HEK293 (cell line): ENCODE data around the gene WDR48.

Source experiments
- CTCF ChIA-PET: fragments of 350-600 bp; formaldehyde crosslinking; extraction: SDS; loops from one replicate; lab custom pipeline; 2021; ENCODE audit warnings: antibody characterized with exemption; lab: Yijun Ruan, JAX
- POLR2A ChIA-PET: fragments of 300-600 bp; formaldehyde crosslinking; extraction: SDS; loops from one replicate; lab custom pipeline; 2020; ENCODE audit warnings: antibody characterized with exemption, inconsistent platforms; lab: Yijun Ruan, JAX
- H3K27ac ChIP-seq: fragments of 200-500 bp; sonication (Bioruptor generic); 2 replicates; pipeline ENCODE4 v1.5.1; 2014; ENCODE audit warnings: low read depth, low read length, control low read depth, inconsistent platforms; ENCODE audit errors: extremely low read depth
- H3K36me3 ChIP-seq, 2 experiments: fragments of 200-500 bp in 1 of 2; sonication (Bioruptor generic) in 1 of 2; 1 replicate in 1 of 2; 2 replicates in 1 of 2; pipeline ENCODE4 v1.5.1; 2014 to 2017; ENCODE audit warnings: inconsistent platforms in 2 of 2, low read length in 2 of 2; ENCODE audit not compliant: control insufficient read depth in 2 of 2, insufficient read depth in 1 of 2
- H3K4me1 ChIP-seq: fragments of 200-500 bp; sonication (Bioruptor generic); 2 replicates; pipeline ENCODE4 v1.5.1; 2014; ENCODE audit warnings: mild to moderate bottlenecking, low read length, inconsistent platforms; ENCODE audit not compliant: control insufficient read depth, insufficient read depth
- H3K4me3 ChIP-seq: 2 replicates; pipeline ENCODE4 v1.5.1; 2011; ENCODE audit warnings: low read depth, mild to moderate bottlenecking, control low read depth, low read length, moderate library complexity
- H3K9me3 ChIP-seq: fragments of 200-500 bp; sonication (Bioruptor generic); 2 replicates; pipeline ENCODE4 v1.5.1; 2014; ENCODE audit warnings: low read depth, low read length, inconsistent platforms; ENCODE audit not compliant: control insufficient read depth, insufficient read depth
- AEBP2 ChIP-seq: fragments of 450-650 bp; formaldehyde crosslinking; IDR thresholded peaks from 2 replicates; pipeline ENCODE4 v1.5.1; 2016; ENCODE audit warnings: missing biosample characterization, missing genetic modification characterization, borderline replicate concordance
- KLF17 ChIP-seq: fragments of 450-650 bp; formaldehyde crosslinking; IDR thresholded peaks from 2 replicates; pipeline ENCODE4 v1.5.1; 2016; ENCODE audit warnings: missing biosample characterization, missing genetic modification characterization
- KLF8 ChIP-seq: fragments of 450-650 bp; formaldehyde crosslinking; IDR thresholded peaks from 2 replicates; pipeline ENCODE4 v1.5.1; 2016; ENCODE audit warnings: missing biosample characterization, missing genetic modification characterization
- OSR2 ChIP-seq: fragments of 450-650 bp; formaldehyde crosslinking; IDR thresholded peaks from 2 replicates; pipeline ENCODE4 v1.5.1; 2016; ENCODE audit warnings: missing biosample characterization, missing genetic modification characterization
- SP7 ChIP-seq: fragments of 450-650 bp; formaldehyde crosslinking; IDR thresholded peaks from 2 replicates; pipeline ENCODE4 v1.5.1; 2016; ENCODE audit warnings: missing biosample characterization, missing genetic modification characterization
- ZIC2 ChIP-seq: fragments of 450-650 bp; formaldehyde crosslinking; IDR thresholded peaks from 2 replicates; pipeline ENCODE4 v1.5.1; 2016; ENCODE audit warnings: missing biosample characterization, missing genetic modification characterization
- ZNF155 ChIP-seq: fragments of 450-650 bp; formaldehyde crosslinking; IDR thresholded peaks from 2 replicates; pipeline ENCODE4 v1.5.1; 2016; ENCODE audit warnings: missing biosample characterization, missing genetic modification characterization
- ZNF266 ChIP-seq: fragments of 450-650 bp; formaldehyde crosslinking; IDR thresholded peaks from 2 replicates; pipeline ENCODE4 v1.5.1; 2016; ENCODE audit warnings: missing biosample characterization, missing genetic modification characterization, low read depth
- ZNF394 ChIP-seq: fragments of 450-650 bp; formaldehyde crosslinking; IDR thresholded peaks from 2 replicates; pipeline ENCODE4 v1.5.1; 2016; ENCODE audit warnings: missing biosample characterization, missing genetic modification characterization, mild to moderate bottlenecking, moderate library complexity, borderline replicate concordance
- ZNF449 ChIP-seq: fragments of 450-650 bp; formaldehyde crosslinking; IDR thresholded peaks from 2 replicates; pipeline ENCODE4 v1.5.1; 2017; ENCODE audit warnings: missing biosample characterization, mild to moderate bottlenecking, missing genetic modification characterization, moderate library complexity
- ZNF48 ChIP-seq: fragments of 450-650 bp; formaldehyde crosslinking; IDR thresholded peaks from 2 replicates; pipeline ENCODE4 v1.5.1; 2016; ENCODE audit warnings: missing biosample characterization, missing genetic modification characterization
- ZNF558 ChIP-seq: fragments of 450-650 bp; formaldehyde crosslinking; IDR thresholded peaks from 2 replicates; pipeline ENCODE4 v1.5.1; 2016; ENCODE audit warnings: missing biosample characterization, missing genetic modification characterization
- ZNF660 ChIP-seq: fragments of 450-650 bp; IDR thresholded peaks from 2 replicates; pipeline ENCODE4 v1.5.1; 2018; ENCODE audit warnings: missing biosample characterization, mild to moderate bottlenecking, missing genetic modification characterization
- ZNF747 ChIP-seq: fragments of 450-650 bp; formaldehyde crosslinking; IDR thresholded peaks from 2 replicates; pipeline ENCODE4 v1.5.1; 2016; ENCODE audit warnings: missing biosample characterization, missing genetic modification characterization
- ZNF768 ChIP-seq: fragments of 450-650 bp; formaldehyde crosslinking; IDR thresholded peaks from 2 replicates; pipeline ENCODE4 v1.5.1; 2018; ENCODE audit warnings: missing biosample characterization, mild to moderate bottlenecking, missing genetic modification characterization
- ZNF837 ChIP-seq: fragments of 450-650 bp; formaldehyde crosslinking; IDR thresholded peaks from 2 replicates; pipeline ENCODE4 v1.5.1; 2016; ENCODE audit warnings: missing biosample characterization, missing genetic modification characterization
- TF ChIP-seq, protein P1 (sequence below): fragments of 450-650 bp; formaldehyde crosslinking; IDR thresholded peaks from 2 replicates; pipeline ENCODE4 v1.5.1; 2016; ENCODE audit warnings: missing biosample characterization, missing genetic modification characterization
- TF ChIP-seq, protein P2 (sequence below): fragments of 450-650 bp; formaldehyde crosslinking; IDR thresholded peaks from 2 replicates; pipeline ENCODE4 v1.5.1; 2016; ENCODE audit warnings: missing biosample characterization, missing genetic modification characterization
- TF ChIP-seq, protein P3 (sequence below): fragments of 450-650 bp; formaldehyde crosslinking; IDR thresholded peaks from 2 replicates; pipeline ENCODE4 v1.5.1; 2016; ENCODE audit warnings: missing biosample characterization, missing genetic modification characterization
- TF ChIP-seq, protein P4 (sequence below): fragments of 450-650 bp; formaldehyde crosslinking; IDR thresholded peaks from 2 replicates; pipeline ENCODE4 v1.5.1; 2017; ENCODE audit warnings: missing biosample characterization, missing genetic modification characterization

The WDR48 gene

GRCh38 chr3:39139442-39139841 is 87.6 kb downstream of the WDR48 start (continued):
- TF ChIP-seq ZNF449 (no peak), ZIC2 (tag by site-specific recombination) (no peak)
- TF ChIP-seq, all 188 proteins: peak for 0

- Histone ChIP-seq H3K4me1 (no peaks in the 10 kb centered on the region), H3K4me3 (no peak overlapping the region), H3K9me3 (no peaks in the 10 kb centered on the region), H3K36me3 (peaks cover 0 to 53% of the 10 kb centered on the region in 2 experiments; a peak in 1 of 3 replicates), H3K27ac (no peak overlapping the region)
- ChIA-PET POLR2A (no interaction called here), CTCF (interaction anchor here (0.5 to 0.7 kb wide), 2 partner anchors 17 to 265 kb away, joined by 3 read pairs; no protein-coding TSS in a partner anchor)
- TF ChIP-seq OSR2 (tag by site-specific recombination) = no peak
- TF ChIP-seq ZNF660 (tag by site-specific recombination) = no peak
- TF ChIP-seq KLF8 = no peak
- TF ChIP-seq, protein P1, sequence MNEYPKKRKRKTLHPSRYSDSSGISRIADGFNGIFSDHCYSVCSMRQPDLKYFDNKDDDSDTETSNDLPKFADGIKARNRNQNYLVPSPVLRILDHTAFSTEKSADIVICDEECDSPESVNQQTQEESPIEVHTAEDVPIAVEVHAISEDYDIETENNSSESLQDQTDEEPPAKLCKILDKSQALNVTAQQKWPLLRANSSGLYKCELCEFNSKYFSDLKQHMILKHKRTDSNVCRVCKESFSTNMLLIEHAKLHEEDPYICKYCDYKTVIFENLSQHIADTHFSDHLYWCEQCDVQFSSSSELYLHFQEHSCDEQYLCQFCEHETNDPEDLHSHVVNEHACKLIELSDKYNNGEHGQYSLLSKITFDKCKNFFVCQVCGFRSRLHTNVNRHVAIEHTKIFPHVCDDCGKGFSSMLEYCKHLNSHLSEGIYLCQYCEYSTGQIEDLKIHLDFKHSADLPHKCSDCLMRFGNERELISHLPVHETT (tag by site-specific recombination) = no peak
- TF ChIP-seq KLF17 (tag by site-specific recombination) = no peak
- no peak for TF ChIP-seq ZNF155 (tag by site-specific recombination)
- TF ChIP-seq SP7 = no peak
- TF ChIP-seq ZNF558 = no peak
- TF ChIP-seq, protein P2, sequence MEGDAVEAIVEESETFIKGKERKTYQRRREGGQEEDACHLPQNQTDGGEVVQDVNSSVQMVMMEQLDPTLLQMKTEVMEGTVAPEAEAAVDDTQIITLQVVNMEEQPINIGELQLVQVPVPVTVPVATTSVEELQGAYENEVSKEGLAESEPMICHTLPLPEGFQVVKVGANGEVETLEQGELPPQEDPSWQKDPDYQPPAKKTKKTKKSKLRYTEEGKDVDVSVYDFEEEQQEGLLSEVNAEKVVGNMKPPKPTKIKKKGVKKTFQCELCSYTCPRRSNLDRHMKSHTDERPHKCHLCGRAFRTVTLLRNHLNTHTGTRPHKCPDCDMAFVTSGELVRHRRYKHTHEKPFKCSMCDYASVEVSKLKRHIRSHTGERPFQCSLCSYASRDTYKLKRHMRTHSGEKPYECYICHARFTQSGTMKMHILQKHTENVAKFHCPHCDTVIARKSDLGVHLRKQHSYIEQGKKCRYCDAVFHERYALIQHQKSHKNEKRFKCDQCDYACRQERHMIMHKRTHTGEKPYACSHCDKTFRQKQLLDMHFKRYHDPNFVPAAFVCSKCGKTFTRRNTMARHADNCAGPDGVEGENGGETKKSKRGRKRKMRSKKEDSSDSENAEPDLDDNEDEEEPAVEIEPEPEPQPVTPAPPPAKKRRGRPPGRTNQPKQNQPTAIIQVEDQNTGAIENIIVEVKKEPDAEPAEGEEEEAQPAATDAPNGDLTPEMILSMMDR (tag by site-specific recombination) = no peak
- TF ChIP-seq ZNF48 (tag by site-specific recombination) = no peak
- no peak for TF ChIP-seq ZNF837 (tag by site-specific recombination)
- no peak for TF ChIP-seq ZNF266 (tag by site-specific recombination)
- no peak for TF ChIP-seq ZNF394 (tag by site-specific recombination)
- TF ChIP-seq, protein P3, sequence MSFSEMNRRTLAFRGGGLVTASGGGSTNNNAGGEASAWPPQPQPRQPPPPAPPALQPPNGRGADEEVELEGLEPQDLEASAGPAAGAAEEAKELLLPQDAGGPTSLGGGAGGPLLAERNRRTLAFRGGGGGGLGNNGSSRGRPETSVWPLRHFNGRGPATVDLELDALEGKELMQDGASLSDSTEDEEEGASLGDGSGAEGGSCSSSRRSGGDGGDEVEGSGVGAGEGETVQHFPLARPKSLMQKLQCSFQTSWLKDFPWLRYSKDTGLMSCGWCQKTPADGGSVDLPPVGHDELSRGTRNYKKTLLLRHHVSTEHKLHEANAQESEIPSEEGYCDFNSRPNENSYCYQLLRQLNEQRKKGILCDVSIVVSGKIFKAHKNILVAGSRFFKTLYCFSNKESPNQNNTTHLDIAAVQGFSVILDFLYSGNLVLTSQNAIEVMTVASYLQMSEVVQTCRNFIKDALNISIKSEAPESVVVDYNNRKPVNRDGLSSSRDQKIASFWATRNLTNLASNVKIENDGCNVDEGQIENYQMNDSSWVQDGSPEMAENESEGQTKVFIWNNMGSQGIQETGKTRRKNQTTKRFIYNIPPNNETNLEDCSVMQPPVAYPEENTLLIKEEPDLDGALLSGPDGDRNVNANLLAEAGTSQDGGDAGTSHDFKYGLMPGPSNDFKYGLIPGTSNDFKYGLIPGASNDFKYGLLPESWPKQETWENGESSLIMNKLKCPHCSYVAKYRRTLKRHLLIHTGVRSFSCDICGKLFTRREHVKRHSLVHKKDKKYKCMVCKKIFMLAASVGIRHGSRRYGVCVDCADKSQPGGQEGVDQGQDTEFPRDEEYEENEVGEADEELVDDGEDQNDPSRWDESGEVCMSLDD (tag by site-specific recombination) = no peak
- TF ChIP-seq AEBP2 (tag by site-specific recombination) = no peak
- TF ChIP-seq, protein P4, sequence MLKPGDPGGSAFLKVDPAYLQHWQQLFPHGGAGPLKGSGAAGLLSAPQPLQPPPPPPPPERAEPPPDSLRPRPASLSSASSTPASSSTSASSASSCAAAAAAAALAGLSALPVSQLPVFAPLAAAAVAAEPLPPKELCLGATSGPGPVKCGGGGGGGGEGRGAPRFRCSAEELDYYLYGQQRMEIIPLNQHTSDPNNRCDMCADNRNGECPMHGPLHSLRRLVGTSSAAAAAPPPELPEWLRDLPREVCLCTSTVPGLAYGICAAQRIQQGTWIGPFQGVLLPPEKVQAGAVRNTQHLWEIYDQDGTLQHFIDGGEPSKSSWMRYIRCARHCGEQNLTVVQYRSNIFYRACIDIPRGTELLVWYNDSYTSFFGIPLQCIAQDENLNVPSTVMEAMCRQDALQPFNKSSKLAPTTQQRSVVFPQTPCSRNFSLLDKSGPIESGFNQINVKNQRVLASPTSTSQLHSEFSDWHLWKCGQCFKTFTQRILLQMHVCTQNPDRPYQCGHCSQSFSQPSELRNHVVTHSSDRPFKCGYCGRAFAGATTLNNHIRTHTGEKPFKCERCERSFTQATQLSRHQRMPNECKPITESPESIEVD = no peak
- TF ChIP-seq ZNF768 (tag by site-specific recombination) = no peak
- no peak for TF ChIP-seq ZNF747 (tag by site-specific recombination)
Measured at GRCh38 chr3:39140341-39140971, 88.6 kb downstream of the WDR48 start.
